SKM-1 (cell line): Measurements from ENCODE around the gene UBASH3B.
A peak's percentile ranks its signal among the peaks of the same experiment; 100 is the strongest.

Source experiments
- DNase-seq: peaks from one replicate; lab custom pipeline; 2025; ENCODE audit not compliant: unreplicated experiment; lab: John Stamatoyannopoulos, UW

UBASH3B gene

DNA sequence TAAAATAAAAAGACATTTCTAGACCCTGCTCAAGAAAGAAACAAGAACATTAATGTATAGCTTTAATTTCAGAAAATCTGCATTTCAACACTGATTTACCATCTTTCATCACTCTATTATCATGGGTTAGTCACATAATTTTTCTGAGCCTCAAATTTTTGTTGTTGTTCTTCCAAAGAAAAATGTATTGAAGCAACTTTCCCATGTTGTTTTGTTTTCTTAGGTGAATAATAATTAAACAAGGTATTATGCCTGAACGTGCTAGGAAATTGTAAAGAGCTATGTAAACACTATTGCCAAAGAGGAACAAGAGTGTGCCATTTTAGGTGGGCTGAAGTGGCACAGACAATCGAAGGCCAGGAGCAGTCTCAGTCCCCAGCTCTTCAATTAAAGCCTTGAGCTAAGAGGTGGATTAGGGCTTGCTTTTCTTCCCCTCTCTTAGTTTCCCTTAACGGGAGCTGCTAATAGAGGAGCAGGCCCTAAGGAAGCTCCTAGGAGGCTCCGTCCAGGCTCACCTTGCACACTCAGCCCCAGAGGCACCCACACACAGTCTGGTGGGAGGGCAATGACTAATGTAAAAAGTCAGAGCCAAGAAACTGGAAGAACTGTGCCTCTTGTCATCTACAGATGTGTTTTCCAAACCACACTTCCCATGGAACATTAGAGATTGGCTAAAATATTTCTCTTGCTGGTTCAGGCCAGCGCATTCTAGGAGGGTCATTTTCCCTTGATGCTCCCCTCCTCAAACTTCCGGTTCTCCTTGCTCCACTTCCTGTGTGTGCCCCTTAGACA lies 8.8 kb upstream of the UBASH3B start:
- no peak for DNase-seq

DNA sequence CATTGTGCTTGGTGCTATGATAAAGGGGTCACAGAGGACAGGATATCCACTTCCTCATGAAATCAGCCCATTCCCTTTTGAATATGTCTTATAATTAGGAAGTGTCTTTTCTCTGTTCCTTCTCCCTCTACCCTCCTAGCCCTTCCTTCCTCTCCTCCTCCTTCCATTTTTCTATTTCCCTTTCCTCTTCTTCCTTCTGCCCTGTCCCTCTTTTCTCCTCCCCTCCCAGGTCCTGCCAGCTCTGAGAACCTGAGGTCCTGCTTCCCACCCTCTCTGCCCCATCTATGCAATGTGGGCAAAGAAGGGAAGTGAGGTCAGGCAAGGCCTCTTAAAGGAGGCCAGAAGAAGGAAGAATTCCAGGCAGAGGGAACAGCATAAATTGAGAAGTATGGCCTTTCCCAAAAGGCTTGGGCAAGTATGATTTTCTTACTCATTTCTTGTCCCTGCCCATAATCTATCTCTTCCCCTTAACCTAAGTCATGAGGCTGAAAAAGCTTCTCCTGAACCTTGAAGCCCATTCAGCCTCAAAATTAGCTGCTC lies 7.7 kb upstream of the UBASH3B start:
- no peak for DNase-seq

DNA sequence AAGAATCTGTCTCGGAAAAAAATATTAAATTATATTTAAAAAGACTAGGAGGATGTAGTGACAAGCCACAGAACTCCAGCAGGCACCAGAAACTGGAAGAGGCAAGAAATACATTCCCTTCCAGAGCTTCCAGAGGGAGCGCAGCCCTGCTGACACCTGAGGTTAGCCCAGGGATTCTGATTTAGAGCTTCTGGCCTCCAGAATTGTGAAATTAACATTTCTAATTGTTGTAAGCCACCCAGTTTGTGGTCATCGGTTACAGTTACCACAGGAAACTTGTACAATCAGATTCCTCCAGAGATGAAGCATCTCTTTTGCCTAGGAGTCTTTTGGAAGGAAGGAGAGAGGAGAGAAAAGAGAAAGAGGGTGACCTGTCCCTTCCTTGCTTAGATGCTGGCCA lies 6.4 kb upstream of the UBASH3B start:
- DNase-seq: peak; percentile 24

DNA sequence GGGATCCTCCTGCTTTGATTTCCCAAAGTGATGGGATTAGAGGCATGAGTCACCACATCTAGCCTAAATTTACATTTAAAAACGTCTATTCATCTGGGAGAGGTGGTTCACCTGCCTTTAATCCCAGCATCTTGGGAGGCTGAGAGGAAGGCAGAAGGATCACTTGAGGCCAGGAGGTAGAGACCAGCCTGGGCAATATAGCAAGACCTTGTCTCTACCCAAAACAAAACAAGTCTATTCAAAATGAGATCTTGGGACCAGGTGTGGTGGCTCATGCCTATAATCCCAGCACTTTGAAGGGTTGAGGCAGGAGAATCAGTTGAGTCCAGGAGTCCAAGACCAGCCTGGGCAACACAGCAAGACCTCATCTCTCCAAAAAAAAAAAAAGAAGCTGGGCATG lies 4.9 kb upstream of the UBASH3B start:
- no peak for DNase-seq

DNA sequence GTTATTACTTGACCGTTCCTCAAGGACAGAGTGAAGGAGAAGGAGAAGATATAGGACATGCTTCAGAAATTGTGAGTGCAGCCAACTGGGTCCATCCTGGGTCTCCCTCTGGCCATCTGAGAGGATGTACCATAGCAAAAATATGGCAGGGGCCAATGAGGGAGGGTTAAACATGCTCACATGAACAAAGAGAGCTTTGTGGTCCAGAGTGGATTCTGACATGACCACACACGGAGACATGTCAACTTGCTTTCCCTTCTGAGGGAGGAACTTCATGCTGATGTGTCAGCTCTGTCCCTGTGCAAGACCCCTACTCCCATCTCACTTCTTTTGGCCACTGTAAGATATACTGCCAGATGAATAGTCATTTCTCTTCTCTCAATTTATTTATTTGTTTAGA lies 3.0 kb upstream of the UBASH3B start:
- no peak for DNase-seq

DNA sequence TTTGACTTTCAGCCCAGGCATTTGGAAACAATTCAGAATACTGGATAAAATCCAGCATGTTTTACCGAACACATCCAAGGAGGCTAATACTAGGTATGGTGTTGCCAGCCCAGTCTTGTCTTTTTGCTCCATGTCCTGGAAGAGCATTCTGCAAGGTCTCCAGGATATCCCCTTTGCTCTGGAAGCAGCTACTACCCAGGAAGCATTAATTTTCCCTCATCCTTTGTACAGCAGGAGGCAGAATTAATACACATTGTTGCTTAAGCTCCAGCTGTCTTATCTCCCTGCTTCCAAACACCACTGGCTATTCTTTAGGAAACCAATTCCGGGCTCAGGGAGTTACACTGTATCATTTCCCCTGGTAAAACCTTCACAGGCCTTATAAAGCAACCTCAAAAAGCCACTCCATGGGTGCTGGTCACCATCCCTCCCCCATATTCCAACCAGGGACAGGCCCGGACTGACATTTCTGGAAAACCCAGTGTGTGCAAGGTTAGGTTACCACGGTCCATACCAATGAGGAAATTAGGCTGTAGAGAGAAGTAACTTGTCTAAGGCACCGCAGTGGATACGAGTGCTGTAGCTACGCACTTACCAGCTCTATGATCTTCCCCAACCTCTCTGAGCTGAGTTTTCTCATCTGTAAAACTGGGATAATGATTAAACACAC lies 1.5 kb upstream of the UBASH3B start:
- DNase-seq: no peak

DNA sequence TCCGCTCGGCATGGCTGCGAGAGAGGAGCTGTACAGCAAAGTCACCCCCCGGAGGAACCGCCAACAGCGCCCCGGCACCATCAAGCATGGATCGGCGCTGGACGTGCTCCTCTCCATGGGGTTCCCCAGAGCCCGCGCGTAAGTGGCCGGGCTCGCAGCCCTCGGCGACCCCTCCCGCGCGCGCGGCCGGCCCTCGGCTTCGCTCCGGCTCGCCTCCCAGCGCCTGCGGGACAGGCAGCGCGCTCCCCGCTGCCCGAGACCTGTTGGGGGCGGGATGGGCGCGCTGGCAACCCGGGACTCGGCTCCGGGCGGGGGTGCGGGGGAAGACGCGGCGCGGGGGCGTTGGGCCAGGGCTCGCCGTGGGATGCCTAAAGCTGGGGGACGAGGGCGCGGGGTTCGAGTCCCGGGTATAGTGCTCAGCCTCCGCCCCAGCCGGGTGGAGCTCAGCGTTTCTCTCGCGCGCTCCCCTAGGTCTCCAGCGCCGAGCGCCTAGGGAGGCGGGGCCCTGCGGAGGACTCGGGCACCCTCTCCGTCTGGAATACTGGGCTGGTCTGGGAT lies 630 bp downstream of the UBASH3B start:
- no peak for DNase-seq

DNA sequence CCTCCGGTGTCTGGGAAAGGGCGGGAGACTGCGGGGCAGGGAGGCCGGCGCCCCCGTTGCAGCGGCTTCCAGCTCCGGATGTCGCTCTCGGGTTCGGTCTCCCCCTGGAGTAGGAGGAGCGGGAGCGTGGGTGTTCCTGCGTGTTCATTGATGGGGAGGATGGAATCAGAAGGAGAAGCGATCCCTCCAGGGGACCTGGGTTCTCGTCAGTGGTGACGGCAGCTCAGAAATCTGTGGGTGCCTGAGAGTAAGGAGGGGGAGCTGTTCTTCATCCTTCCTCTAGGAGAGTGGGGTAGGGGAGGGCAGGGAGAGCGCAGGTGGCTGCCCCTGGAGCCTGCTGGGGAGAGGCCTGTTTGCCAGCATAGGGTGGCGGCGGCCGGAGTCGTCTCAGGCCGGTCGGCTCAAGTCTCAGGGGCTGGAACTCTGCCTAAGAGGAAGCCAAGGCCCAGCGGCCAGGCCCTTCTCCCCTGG lies 1.1 kb downstream of the UBASH3B start:
- no peak for DNase-seq

DNA sequence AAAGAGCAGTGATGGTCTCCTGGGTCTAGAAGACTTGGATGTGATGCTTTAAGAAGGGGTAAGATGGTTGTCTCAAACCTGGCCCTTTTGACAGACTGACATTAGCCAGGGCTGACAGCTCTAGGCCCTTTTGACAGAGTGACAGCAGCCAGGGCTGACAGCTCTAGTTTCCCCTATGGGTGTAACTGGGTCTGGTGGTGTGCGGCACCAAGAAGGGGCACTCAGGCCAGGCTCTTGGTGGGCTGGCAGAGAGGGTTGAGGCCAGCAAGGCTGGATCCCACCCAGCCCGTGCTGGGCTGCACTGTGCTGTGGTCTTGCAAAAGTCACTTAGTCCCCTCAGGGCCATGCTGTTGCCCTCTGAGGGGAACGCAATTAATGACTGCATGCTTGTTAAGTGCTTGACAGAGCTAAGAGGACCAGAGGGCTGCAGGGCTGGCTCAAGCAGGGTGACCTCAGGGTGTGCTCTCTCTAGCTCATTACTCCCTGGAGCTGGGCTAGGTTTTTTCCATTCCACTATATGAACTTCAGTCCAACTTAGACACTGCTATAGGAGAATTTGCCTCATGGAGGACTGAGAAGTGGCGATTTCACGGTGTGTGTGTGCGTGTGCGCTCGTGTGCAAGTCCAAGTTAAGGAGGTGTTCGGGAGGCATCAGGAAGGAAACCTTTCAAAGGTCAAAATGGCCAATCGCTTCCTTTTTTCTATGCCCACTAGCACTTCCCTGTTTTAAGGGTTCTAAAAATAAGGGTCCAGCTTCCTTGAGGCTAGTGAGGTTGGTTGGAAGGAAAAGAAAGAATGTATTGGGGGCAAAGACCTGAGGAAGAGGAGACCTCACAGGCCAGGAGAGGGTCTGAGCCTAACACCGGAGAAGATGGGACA lies 4.4 kb downstream of the UBASH3B start:
- peak; percentile 52 for DNase-seq

DNA sequence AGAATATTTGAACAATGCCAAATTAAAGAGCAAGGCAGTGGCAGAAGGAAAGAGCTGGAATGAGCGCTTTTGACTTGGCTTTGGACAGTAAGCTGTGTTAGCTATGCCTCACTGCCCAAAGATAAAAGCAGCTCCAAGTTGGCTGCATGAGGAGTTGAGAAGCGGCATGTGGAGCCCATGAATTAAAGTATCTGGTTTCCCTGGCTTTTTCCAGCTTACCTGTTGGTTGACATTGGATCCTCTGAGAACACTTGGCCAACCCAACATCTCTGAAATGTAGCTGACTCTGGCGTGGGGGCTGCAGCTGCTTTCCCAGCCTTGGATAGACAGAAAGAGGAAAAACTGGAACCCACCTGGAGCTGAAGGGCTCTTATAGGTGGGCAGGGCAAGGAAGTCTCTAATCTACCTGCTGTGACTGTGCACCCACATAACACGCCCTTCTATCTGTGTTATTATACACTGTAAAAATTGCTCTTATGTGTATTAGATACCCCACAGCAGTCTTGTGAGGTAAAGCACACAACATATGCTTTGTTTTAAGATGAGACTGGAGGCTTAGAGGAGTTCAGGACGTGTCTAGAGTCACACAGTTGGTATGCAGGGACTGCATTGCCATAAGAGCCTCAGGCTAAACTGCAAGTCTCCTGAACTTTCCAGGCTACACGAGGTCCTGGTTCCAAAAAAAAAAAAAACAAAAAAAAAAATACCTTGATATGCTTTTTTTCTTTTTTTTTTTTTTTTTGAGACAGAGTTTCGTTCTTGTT lies 5.8 kb downstream of the UBASH3B start:
- DNase-seq: no peak

DNA sequence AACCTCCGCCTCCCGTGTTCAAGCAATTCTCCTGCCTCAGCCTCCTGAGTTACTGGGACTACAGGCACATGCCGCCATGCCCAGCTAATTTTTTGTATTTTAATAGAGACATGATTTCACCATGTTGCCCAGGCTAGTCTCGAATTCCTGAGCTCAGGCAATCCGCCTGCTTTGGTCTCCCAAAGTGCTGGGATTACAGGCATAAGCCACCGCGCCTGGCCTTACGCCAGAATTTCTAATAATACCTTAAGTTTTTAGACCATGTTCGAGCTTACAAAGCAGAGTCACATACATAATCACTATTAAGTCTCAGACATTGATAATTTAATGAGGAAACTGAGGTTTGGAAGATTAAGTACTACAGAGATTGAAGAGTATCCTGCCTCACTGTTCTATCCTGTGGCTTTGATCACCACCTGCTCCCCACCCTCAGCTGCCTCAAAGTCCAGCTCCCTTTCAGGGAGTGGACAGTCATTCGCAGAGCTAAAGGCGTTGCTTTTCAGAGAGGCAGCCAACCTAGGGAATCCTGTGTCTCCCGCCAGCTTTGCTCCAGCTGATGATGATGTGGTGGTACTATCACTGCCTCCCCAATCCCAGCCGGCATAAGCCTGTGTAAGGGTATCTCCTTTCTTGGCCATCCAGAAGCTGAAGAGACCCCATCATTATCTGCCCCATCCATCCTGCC lies 7.7 kb downstream of the UBASH3B start:
- DNase-seq: no peak

DNA sequence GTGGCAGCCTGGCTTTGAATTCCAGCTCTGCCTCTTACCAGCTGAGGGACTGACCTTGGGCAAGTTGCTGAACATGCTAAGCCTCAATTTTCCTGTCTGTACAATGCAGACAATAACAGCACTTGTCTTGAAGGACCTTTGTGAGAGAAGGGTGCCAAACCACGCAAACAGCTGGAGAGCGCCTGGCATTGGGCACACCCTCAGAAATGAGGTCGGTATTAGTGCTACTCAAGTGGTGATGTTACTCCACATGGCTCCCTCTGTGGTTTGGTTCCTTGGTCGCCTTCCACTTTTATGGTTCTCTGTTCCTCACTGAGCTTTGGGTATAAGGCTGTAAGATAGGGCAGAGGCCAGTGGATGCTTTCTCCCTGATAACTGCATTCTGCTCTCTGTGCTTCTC lies 8.2 kb downstream of the UBASH3B start:
- DNase-seq: peak; percentile 25

DNA sequence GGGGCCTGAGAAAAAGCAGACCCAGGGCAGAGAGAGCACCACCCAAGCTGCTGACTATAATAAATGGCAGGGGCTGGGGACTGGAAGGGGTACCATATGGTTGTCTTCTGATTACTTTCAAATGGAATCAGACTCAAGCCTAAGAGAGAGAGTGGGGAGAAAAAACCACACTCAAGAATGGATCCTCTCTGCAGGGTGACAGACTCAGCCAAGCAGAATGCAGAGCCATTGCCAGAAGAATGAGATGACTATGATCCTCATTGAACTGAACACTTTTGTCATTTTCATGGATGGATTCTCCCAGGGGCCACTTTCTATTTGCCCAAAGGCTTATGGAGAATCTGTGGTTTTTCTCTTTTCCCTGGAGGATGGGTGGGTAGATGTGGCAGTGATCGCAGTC lies 8.7 kb downstream of the UBASH3B start:
- no peak for DNase-seq

DNA sequence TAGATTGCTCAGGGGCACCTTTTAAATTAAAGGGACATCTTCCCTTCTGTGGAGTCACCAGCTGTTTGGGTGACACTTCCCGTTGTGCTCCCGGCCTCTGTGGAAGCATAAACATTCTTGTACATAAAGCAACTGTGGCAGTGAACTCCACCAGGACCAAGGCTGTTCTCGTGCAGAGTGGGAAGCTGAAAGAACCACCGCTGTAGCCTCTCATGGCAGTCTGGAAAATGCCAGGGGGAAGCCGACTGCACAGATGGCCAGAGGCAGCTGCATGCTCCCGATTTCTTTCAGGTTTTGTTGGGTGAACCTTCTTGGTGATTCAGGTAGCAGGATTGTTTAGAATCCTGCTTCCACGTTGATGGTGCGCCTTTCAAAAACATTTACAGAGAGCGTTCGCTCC lies 10.3 kb downstream of the UBASH3B start:
- DNase-seq: no peak

DNA sequence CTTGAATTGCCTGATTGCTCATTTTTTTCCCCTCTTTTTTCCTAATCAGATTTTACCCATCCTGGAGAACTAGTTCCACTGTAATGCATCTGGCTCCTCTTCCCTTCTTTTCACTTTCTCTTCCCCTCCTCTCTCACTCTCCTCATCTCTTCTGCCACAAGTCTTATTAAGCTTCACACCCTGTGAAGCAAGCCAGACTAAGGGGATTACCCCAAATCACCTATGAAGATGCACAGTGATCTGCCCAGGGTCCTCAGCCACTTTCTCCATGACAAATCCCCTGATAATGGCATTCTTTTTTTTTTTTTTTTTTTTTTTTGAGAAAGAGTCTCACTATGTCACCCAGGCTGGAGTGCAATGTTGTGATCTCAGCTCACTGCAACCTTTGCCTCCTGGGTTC lies 11.2 kb downstream of the UBASH3B start:
- no peak for DNase-seq

DNA sequence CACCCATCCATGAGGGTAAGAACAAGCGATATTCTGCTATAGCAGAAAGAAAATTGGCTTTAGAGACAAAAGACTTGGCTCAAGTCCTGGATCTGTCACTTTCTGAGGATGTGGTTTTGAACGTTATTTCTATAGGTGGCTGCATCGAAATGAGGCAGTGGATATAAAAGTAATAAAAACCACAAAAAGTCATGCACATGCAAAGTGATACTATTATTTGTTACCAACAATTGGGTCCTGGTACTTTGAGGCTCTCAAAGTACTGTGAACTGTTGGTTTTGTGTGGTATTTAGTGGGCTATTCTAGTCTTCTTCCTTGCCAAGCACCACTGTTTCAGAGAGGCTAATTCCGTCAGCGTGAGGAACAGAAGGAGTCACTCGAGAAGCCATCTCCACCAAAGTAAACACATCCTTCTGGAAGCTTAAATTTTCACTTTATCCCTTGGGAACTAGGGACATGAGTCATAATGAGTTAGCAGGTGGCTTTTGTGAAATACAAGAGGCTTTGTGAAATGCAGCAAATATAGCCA lies 13.1 kb downstream of the UBASH3B start:
- no peak for DNase-seq

DNA sequence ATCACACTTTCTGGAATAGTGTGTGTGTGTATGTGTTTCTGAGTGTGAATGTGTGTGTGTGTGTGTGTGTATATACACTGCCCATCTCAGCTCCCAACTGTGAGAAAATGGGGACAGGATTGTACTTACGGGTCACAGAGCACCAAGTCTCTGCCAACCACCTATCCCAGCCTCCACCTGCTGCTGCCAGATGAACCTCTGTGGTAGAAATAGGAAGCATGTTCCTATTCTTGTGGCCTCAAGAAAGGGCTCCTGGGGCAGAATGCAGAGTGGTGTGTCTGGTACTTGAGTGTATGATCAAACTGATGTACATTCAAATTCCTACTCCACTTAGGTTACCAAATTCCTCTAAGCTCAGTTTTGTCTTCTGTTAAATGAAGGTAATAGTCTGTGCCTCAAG lies 14.6 kb downstream of the UBASH3B start:
- no peak for DNase-seq

DNA sequence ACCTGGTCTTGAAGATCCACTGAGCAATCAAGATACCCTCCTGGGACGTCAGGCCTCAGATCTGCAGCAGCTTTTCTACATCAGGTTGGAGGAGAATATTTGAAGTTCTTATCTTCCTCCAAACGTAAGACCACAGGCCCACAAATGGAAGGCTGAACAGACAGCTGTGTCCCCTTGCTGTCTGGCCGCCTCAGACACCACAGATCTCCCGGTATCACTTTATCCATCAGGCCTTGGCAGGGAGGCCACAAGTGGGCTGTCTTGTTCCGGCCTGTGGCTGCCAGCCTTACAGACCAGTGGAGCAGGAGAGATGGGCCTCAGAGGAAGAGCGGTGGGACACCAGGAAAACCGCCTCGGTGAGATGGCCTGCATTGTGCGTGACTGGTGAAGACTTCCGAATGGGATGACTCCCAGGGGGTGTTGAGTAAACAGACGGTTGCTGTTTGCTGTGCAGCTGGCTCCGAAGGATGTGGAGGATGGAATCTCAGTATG lies 15.9 kb downstream of the UBASH3B start:
- DNase-seq: no peak

DNA sequence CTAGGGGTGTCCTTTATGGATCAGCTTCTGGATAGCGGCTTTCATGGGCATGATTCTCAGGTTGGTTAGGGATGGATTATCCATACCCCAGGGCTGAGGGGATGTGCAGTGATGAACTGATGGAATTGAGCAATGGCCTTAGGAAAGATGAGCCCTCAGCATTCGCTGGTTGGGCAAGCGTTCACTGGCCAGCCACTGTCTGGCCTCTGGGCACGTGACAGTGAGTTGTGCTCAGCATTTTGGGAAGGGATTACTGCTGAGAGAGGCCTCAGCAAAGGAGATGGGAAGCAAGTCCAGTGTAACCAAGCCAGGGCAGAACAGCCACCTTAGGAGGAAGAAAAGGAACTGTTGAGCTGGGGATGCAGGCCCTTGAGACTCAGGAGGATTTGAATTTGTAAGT lies 17.4 kb downstream of the UBASH3B start:
- DNase-seq: no peak
